Measurements from ENCODE around the gene BICD2. TPM values are rescaled to one million over a fixed set of nuclear protein-coding genes. Genes with fewer than 3 reads are reported as not detected.

BICD2 gene
- total RNA-seq, 1 donor from 2014 or later, result 44.0 TPM

DNA sequence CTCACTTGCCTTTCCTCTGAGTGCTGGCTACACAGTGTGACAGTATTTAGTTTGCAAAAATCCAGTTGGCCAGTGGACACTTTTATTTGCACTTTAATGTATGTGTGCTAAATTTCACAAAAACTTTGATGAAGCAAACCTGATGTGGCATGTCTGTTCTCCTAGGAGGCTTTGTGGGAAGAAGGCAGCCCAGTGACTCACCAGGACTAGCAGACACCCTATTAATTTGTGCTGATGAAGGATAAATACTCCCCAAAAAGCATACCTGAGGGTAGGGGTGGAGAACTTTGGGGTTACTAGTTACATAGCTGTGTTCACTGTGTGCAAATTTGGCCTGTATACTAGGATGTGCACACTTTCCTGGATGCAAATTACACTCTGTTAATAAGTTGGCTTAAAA, 55.4 kb downstream of the BICD2 start:
- TF ChIP-seq CTCF (IDR thresholded peaks at IDR 0.05; ENCODE audit: insufficient read depth, low read length, poor library complexity, severe bottlenecking), result no peak
- no peak overlapping the region for H3K4me3 ChIP-seq (ENCODE audit: low read depth, low read length)
- H3K36me3 ChIP-seq (ENCODE audit: control insufficient read depth, insufficient read depth, low read length), result peaks cover 1% of the 10 kb centered on the region
- DNase-seq (ENCODE audit: low read depth), result no peak
- no peaks in the 10 kb centered on the region for H3K27me3 ChIP-seq (ENCODE audit: control insufficient read depth, insufficient read depth, low read length)

DNA sequence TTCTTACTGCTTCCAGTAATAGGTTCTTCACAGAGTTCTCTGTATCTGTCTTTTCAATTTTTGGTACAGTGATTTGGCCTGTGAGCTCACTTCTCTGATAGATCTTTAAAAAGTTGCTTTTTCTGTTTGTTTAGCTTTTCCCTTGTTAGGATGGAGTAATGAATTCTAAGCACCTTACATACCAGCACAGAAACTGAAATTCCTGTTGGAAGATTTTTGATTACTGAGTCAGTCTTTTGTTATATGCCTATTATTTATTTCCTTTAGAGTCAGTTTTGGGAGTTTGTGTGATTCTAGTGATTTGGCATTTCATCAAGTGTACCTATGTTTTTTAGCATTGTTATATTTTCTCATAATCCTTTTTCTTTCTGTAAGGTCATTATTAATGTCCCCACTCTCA, 57.1 kb downstream of the BICD2 start:
- Histone ChIP-seq H3K27me3 (ENCODE audit: control insufficient read depth, insufficient read depth, low read length) (no peaks in the 10 kb centered on the region), H3K4me3 (ENCODE audit: low read depth, low read length) (no peak overlapping the region), H3K36me3 (ENCODE audit: control insufficient read depth, insufficient read depth, low read length) (peaks cover 1% of the 10 kb centered on the region)
- no peak for DNase-seq (ENCODE audit: low read depth)
- TF ChIP-seq CTCF (IDR thresholded peaks at IDR 0.05; ENCODE audit: insufficient read depth, low read length, poor library complexity, severe bottlenecking), result no peak

DNA sequence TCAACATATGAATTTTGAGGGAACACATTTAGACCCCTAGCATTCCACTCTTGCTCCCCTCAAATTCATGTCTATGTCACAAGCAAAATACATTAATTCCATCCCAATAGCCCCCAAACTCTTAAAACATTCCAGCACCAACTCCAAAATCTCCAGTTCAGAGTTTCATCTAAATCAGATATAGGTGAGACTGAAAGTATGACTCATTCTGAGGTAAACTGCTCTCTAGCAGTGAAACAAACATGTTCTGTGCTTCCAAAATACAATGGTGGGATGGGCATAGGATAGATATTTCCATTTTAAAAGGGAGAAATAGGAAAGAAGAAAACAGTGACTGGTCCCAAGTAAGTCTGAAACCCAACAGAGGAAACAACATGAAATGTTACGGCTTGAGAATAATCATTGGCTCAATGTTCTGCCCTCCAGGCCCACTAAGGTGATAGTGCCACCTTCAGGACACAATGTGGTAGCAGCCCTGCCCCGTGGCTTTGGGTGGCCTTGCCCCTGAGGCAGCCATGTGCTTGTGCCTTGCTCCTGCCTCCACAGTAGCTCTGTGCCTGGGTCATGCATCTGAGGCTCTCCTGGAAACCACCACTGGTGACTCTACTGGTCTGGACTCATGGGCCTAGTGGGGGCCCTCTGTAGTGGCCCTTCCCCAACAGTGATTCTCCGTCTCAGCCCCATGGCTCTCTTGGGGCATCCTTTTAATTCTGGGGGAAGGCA, 58.3 kb downstream of the BICD2 start:
- no peak overlapping the region for H3K4me3 ChIP-seq (ENCODE audit: low read depth, low read length)
- H3K27me3 ChIP-seq (ENCODE audit: control insufficient read depth, insufficient read depth, low read length), result no peaks in the 10 kb centered on the region
- DNase-seq (ENCODE audit: low read depth), result no peak
- peak; percentile 33 for TF ChIP-seq CTCF (IDR thresholded peaks at IDR 0.05; ENCODE audit: insufficient read depth, low read length, poor library complexity, severe bottlenecking)
- peaks cover 1% of the 10 kb centered on the region for H3K36me3 ChIP-seq (ENCODE audit: control insufficient read depth, insufficient read depth, low read length)

- Histone ChIP-seq H3K27me3 (ENCODE audit: control insufficient read depth, insufficient read depth, low read length) (no peaks in the 10 kb centered on the region), H3K36me3 (ENCODE audit: control insufficient read depth, insufficient read depth, low read length) (no peaks in the 10 kb centered on the region), H3K4me3 (ENCODE audit: low read depth, low read length) (no peak overlapping the region)
- no peak for DNase-seq (ENCODE audit: low read depth)
- TF ChIP-seq CTCF (IDR thresholded peaks at IDR 0.05; ENCODE audit: insufficient read depth, low read length, poor library complexity, severe bottlenecking), result no peak
Observed at GRCh38 chr9:92704528-92704927, 60.1 kb downstream of the BICD2 start.

GRCh38 chr9:92696619-92697018, 68.0 kb downstream of the BICD2 start:
- DNase-seq (ENCODE audit: low read depth), result no peak
- H3K36me3 ChIP-seq (ENCODE audit: control insufficient read depth, insufficient read depth, low read length), result no peaks in the 10 kb centered on the region
- no peaks in the 10 kb centered on the region for H3K27me3 ChIP-seq (ENCODE audit: control insufficient read depth, insufficient read depth, low read length)
- no peak for TF ChIP-seq CTCF (IDR thresholded peaks at IDR 0.05; ENCODE audit: insufficient read depth, low read length, poor library complexity, severe bottlenecking)
- H3K4me3 ChIP-seq (ENCODE audit: low read depth, low read length), result no peak overlapping the region

DNA sequence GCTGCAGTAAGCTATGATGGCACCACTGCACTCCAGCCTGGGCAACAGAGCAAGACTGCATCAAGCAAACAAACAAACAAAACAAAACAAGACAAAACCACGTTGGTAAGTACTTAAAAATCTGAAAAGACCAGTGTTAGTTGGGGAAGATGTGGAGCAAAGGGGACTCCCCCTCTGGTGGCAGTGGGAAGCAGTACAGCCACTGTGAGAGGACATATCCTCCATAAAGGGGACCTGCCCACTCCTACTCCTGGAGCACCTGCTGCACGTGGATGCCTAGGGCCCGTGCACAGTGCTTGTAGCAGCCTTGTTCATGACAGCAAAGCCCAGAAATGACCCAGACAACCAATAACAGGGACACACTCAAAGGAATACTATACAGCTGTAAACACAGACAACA, 77.7 kb downstream of the BICD2 start:
- peak; percentile 10 for TF ChIP-seq CTCF (IDR thresholded peaks at IDR 0.05; ENCODE audit: insufficient read depth, low read length, poor library complexity, severe bottlenecking)
- no peak for DNase-seq (ENCODE audit: low read depth)
- Histone ChIP-seq H3K4me3 (ENCODE audit: low read depth, low read length) (no peak overlapping the region), H3K36me3 (ENCODE audit: control insufficient read depth, insufficient read depth, low read length) (no peaks in the 10 kb centered on the region), H3K27me3 (ENCODE audit: control insufficient read depth, insufficient read depth, low read length) (no peaks in the 10 kb centered on the region)
